Heart left ventricle (tissue), 16 donors: ENCODE results near the gene AGXT. TPM values are rescaled to one million over a fixed set of nuclear protein-coding genes. Genes with fewer than 3 reads are reported as not detected.

Source experiments
- ATAC-seq, 4 donors: fragments of 200-7000 bp; cut with Tn5 transposase; one replicate each; pipeline ENCODE4 v1.9.1; 2020 to 2022; ENCODE audit warnings: moderate library complexity in 4 of 4, mild to moderate bottlenecking in 3 of 4, moderate number of reproducible peaks in 1 of 4
- DNase-seq, 5 donors: peaks; one replicate each; pipeline ENCODE4 v3.0.0-alpha.2; 2020
- H3K27ac ChIP-seq, 12 donors: fragments of 200-600 bp; sonication (generic) in 4 of 12; one replicate each; pipeline versions ENCODE4 v1.5.0 to v1.8.0; 2016 to 2022; ENCODE audit warnings: mild to moderate bottlenecking in 2 of 12
- H3K27me3 ChIP-seq, 9 donors: fragments of 200-600 bp; sonication (generic) in 2 of 9; one replicate each; pipeline versions ENCODE4 v1.5.1 to v1.8.0; 2016 to 2022; ENCODE audit warnings: mild to moderate bottlenecking in 3 of 9
- H3K36me3 ChIP-seq, 9 donors: fragments of 200-600 bp; sonication (generic) in 2 of 9; one replicate each; pipeline versions ENCODE4 v1.5.0 to v1.8.0; 2018 to 2022; ENCODE audit warnings: mild to moderate bottlenecking in 2 of 9
- H3K4me1 ChIP-seq, 12 donors: fragments of 200-600 bp; sonication (generic) in 4 of 12; one replicate each; pipeline versions ENCODE4 v1.5.0 to v1.8.0; 2016 to 2022; ENCODE audit warnings: mild to moderate bottlenecking in 3 of 12
- H3K4me3 ChIP-seq, 12 donors: fragments of 200-600 bp; sonication (generic) in 4 of 12; one replicate each; pipeline versions ENCODE4 v1.5.0 to v1.8.0; 2017 to 2022; ENCODE audit warnings: mild to moderate bottlenecking in 9 of 12, moderate library complexity in 4 of 12
- H3K9me3 ChIP-seq, 12 donors: fragments of 200-600 bp; sonication (generic) in 4 of 12; one replicate each; pipeline versions ENCODE4 v1.5.0 to v1.8.0; 2016 to 2022; ENCODE audit warnings: mild to moderate bottlenecking in 1 of 12
- POLR2A ChIP-seq, 2 donors: fragments of 450-650 bp; IDR thresholded peaks; one replicate each; pipeline ENCODE4 v1.6.1; 2017; ENCODE audit warnings: antibody characterized with exemption in 2 of 2, mild to moderate bottlenecking in 2 of 2, moderate library complexity in 2 of 2
- WGBS, 4 donors: extraction: QIAGEN DNeasy Blood & Tissue Kit in 2 of 4; methylation state at CpG; one replicate each; pipeline versions ENCODE4 v1.1.5 to v1.1.7; 2013 to 2018; 5-methylcytosine and 5-hydroxymethylcytosine counted together
- intact Hi-C, 10 donors: fragments of 100-400 bp; cut with DNase I; formaldehyde crosslinking; loops; one replicate each; pipeline versions ENCODE4 v1.11.1 to v1.14.2; 2022
- polyA plus RNA-seq, 2 donors: library from polyadenylated mRNA; stranded (reverse); fragments of 200-250 nt; gene quantifications; one replicate each; pipeline ENCODE4 v1.2.3, GENCODE V29; 2013
- total RNA-seq, 9 donors: library from RNA; depleted of rRNA in 2 of 9; stranded (reverse); fragments of >200 nt in 2 of 9; fragmentation: NEBNext Ultra II Directional in 3 of 9; extraction: Animal tissue kit (Norgen Biotek cat#: 25700) in 3 of 9; gene quantifications; one replicate each; pipeline versions ENCODE4 v1.1.0 to v1.2.4, GENCODE V29; 2016 to 2023
- TF ChIP-seq, protein P1 (sequence below), 12 donors: fragments of 200-600 bp; sonication (generic) in 4 of 12; IDR thresholded peaks; one replicate each; pipeline versions ENCODE4 v1.5.0 to v1.8.0; 2018 to 2022; ENCODE audit warnings: antibody characterized with exemption in 12 of 12, mild to moderate bottlenecking in 5 of 12
- donor health status: ischemic (EF 13 %, LVEDD 7.1; RV severe dilation, severe dysfunction).
- donor health status: healthy with polysubstance abuse.
- donor health status: DM: no; HTN: yes; CAD: no.
- donor health status: DM: no; HTN: no; CAD: no.
- donor health status: ischemic (EF 25% LVEDD 6.9; RV normal size, moderate dysfunction).
- donor health status: ischemic (EF 25% LVEDD 5.7; RV mildly dilated, moderate dysfunction).
- donor health status: healthy.
- donor health status: DM: yes; HTN: yes; CAD: no.
- donor health status: ischemic (EF 35%, LVEDD 5.7; RV mildly dilated, moderate dysfunction).
- donor health status: nonischemic (EF 11% LVEDD 7.7; RV severe dilation, severe dysfunction).
- donor health status: DM: yes; HTN: yes; CAD: no.
- donor health status: PGD.
- donor health status: ischemic (EF 29% LVEDD 5.4; RV normal size, mild dysfunction).
- donor health status: nonischemic (EF 23%, LVEDD 6.1; RV moderate dilation, normal function).

Gene AGXT
- total and polyA plus RNA-seq, 11 donors = 0.06 TPM; not detected in 10

DNA sequence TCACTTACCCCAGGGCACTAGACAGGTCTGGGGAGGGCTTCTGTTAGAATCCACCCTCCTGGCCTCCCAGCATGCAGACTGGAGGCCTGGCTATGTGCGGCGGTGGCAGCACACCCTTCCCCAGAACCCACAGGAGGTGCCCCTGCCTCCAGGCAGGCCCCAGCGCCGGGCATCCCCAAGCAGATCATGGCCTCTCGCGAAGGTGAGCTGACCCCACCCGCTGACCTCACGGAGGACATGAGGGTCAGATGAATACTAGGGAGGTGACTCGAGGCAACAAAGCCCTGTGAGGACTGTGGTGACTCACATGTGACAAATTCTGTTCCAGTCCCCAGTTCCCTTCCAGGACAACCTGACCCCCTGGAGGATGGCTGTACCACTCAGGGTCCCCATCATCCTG lies 25.4 kb downstream of the AGXT start:
- intact Hi-C loops = no loop called here
- H3K4me3 ChIP-seq = no peak overlapping the region
- H3K27me3 ChIP-seq = no peaks in the 10 kb centered on the region
- H3K9me3 ChIP-seq = no peaks in the 10 kb centered on the region
- no peak overlapping the region for H3K27ac ChIP-seq
- 82 to 92% (median 85%) methylated on average over 9 of the region's 9 CpGs; no CpG with 5 or more reads in 1 of the 4 donors for WGBS, 4 donors
- TF ChIP-seq POLR2A (IDR thresholded peaks at IDR 0.05) = no peak
- TF ChIP-seq, protein P1, sequence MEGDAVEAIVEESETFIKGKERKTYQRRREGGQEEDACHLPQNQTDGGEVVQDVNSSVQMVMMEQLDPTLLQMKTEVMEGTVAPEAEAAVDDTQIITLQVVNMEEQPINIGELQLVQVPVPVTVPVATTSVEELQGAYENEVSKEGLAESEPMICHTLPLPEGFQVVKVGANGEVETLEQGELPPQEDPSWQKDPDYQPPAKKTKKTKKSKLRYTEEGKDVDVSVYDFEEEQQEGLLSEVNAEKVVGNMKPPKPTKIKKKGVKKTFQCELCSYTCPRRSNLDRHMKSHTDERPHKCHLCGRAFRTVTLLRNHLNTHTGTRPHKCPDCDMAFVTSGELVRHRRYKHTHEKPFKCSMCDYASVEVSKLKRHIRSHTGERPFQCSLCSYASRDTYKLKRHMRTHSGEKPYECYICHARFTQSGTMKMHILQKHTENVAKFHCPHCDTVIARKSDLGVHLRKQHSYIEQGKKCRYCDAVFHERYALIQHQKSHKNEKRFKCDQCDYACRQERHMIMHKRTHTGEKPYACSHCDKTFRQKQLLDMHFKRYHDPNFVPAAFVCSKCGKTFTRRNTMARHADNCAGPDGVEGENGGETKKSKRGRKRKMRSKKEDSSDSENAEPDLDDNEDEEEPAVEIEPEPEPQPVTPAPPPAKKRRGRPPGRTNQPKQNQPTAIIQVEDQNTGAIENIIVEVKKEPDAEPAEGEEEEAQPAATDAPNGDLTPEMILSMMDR (IDR thresholded peaks at IDR 0.05) = no peak
- peaks cover 0 to 20% (median 13%) of the 10 kb centered on the region in 12 donors for H3K4me1 ChIP-seq
- DNase-seq (no peak), ATAC-seq (no peak)
- no peaks in the 10 kb centered on the region for H3K36me3 ChIP-seq

DNA sequence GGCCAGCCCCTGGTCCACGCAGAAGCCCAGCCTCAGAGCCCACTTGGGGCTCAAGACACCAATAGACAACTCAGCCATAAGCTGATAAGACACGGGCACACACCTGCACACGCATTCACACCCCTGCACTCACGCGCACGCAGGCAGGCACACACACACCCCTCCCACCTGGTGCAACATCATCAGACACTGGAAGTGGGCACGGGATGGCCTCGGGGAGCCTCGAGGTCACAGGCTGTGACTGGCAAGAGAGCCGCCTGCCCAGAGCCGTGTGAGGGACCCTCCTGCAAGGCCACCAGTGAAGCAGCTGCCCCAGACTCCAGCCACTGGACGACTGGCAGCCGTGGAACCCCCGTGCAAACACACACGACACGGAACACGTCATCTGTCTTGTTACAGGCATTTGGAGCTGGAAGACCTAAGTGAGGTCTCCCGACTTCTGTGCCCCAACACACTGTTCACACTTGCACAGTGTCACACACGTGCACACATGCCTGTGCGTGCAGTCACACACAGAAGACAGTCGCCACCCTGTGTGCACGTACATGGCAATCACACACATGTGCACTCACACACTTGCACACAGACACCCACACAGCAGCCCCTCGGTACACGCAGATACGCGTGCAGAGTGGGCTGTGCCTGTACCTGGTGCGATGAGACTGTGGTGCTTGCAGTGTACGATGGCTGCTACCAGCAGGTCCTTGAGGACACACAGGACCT lies 26.4 kb downstream of the AGXT start:
- 88 to 90% (median 89%) methylated on average over 19 to 28 of the region's 28 CpGs for WGBS, 4 donors
- H3K4me1 ChIP-seq = peaks cover 0 to 26% (median 18%) of the 10 kb centered on the region in 12 donors
- intact Hi-C loops = no loop called here
- DNase-seq (no peak), ATAC-seq (no peak)
- H3K36me3 ChIP-seq = no peaks in the 10 kb centered on the region
- H3K9me3 ChIP-seq = no peaks in the 10 kb centered on the region
- H3K27me3 ChIP-seq = no peaks in the 10 kb centered on the region
- TF ChIP-seq POLR2A (IDR thresholded peaks at IDR 0.05) = no peak
- TF ChIP-seq, protein P1 (IDR thresholded peaks at IDR 0.05) = no peak
- no peak overlapping the region for H3K27ac ChIP-seq
- H3K4me3 ChIP-seq = no peak overlapping the region

DNA sequence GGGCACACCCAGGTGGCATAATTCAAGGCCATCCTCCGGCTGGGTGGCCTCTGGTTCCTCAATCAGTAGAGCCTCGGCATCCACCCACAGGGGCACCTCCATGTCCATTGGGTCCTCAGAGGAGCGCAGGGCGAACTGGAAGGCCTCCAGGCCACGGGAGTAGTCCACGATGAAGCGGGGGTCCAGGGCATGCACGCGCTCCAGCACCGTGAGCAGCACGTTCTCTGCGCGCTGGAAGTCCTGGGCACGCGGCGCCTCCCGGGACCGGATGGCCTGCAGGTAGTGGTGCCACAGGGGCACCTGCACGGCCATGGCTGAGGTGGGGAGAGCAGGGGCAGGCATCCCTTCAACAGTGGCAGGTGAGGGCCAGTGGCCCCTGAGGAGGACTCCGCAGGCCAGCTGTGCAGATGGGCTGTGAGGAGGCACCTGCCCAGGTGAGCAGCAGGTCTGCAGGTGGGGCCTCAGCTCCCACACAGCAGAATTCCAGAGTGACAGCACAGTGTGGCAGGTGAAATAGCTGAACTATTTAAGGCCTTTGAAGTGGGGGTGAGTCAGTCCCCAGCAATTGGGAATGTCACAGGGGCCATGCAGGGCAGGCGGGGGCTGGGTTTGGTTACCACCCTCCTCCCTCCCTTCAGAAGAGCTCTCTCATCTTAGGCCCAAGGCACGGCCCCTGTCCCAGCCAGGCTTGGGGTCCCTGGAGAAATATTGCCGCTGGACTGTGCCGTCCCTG lies 27.2 kb downstream of the AGXT start, which contains the start of gene MAB21L4:
Gene MAB21L4, minus strand, starts transcription at position 501 of the 733 bp plus-strand sequence. Its CDS starts 159 bp downstream, at position 342.
- H3K4me1 ChIP-seq = peaks cover 0 to 26% (median 18%) of the 10 kb centered on the region in 12 donors
- 79 to 90% (median 86%) methylated on average over 12 to 24 of the region's 24 CpGs for WGBS, 4 donors

More for the DNA sequence above, 27.2 kb downstream of the AGXT start, which contains the start of gene MAB21L4:
- DNase-seq (peak in 2 of 5 donors; percentile 11 to 51), ATAC-seq (no peak)
- Histone ChIP-seq H3K27ac (no peak within 1 kb of the TSS), H3K9me3 (peaks cover 0 to 1% (median 0%) of the 10 kb centered on the region in 12 donors), H3K27me3 (no peaks in the 10 kb centered on the region), H3K4me3 (no peak within 1 kb of the TSS), H3K36me3 (no peaks in the 10 kb centered on the region)
- TF ChIP-seq, protein P1 (IDR thresholded peaks at IDR 0.05) = no peak
- TF ChIP-seq POLR2A (IDR thresholded peaks at IDR 0.05) = no peak
- intact Hi-C loops = no loop called here
